ENCODE results near the gene ZNF277. TPM values are rescaled to one million over a fixed set of nuclear protein-coding genes. Genes with fewer than 3 reads are reported as not detected.

ZNF277 gene
- total and polyA plus RNA-seq, 4 donors = 7.8 to 23.5 (median 14.5) TPM

DNA sequence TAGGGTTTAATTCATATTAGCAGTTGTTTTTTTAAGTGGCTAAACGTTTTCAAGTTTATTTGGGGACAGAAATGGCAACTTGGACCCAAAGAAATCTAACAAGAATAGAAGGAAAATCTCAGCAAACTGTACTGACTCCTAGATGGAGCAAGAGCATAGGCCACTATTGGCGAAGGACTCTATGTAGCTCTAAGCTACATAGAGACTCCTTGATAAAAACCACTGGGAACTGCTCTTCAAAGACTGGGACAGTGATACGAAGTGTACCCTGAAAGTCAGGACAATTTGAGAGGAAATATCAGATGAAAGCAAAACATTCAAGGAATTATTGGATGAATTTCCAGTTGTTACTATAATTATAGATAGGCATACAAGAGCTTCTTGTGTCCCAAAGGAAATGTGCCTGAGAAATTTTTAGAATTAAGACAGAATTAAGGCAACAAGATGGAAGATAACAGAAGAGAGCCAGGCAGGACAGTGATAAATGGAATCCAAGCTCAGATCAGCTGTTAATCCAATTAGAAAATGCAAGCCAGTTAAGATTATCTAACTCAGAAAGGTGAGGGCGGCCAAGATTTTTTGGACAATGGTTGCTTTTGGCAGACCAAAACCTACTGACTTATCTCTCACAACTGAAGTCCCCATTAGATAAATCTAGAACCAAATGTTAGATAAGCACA is 140.0 kb downstream of the ZNF277 start:
- no peak overlapping the region for H3K4me3 ChIP-seq (ENCODE audit: low read depth in 1 of 3, low read length in 3 of 3)
- no peaks in the 10 kb centered on the region for H3K27me3 ChIP-seq (ENCODE audit: control insufficient read depth in 4 of 4, insufficient read depth in 4 of 4, low read length in 3 of 4)
- WGBS = 91% methylated on average over 4 of the region's 4 CpGs
- H3K9ac ChIP-seq (ENCODE audit: low read depth in 1 of 2, low read length in 2 of 2) = no peak overlapping the region
- no peak overlapping the region for H3K27ac ChIP-seq (ENCODE audit: low read depth in 1 of 2, low read length in 2 of 2)
- TF ChIP-seq, protein P1, sequence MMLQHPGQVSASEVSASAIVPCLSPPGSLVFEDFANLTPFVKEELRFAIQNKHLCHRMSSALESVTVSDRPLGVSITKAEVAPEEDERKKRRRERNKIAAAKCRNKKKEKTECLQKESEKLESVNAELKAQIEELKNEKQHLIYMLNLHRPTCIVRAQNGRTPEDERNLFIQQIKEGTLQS (IDR thresholded peaks at IDR 0.05) = no peak
- TF ChIP-seq FOXA1 (IDR thresholded peaks at IDR 0.05) (no peak), TAF1 (conservative IDR thresholded peaks at IDR 0.05) (no peak), GABPA (IDR thresholded peaks at IDR 0.05 in 1 of 2, conservative IDR thresholded peaks at IDR 0.05 in 1 of 2) (no peak), HNF4A (conservative IDR thresholded peaks at IDR 0.05) (no peak), JUND (IDR thresholded peaks at IDR 0.05) (no peak)
- TF ChIP-seq, protein P2, sequence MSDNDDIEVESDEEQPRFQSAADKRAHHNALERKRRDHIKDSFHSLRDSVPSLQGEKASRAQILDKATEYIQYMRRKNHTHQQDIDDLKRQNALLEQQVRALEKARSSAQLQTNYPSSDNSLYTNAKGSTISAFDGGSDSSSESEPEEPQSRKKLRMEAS (IDR thresholded peaks at IDR 0.05) = no peak
- TF ChIP-seq, protein P3, sequence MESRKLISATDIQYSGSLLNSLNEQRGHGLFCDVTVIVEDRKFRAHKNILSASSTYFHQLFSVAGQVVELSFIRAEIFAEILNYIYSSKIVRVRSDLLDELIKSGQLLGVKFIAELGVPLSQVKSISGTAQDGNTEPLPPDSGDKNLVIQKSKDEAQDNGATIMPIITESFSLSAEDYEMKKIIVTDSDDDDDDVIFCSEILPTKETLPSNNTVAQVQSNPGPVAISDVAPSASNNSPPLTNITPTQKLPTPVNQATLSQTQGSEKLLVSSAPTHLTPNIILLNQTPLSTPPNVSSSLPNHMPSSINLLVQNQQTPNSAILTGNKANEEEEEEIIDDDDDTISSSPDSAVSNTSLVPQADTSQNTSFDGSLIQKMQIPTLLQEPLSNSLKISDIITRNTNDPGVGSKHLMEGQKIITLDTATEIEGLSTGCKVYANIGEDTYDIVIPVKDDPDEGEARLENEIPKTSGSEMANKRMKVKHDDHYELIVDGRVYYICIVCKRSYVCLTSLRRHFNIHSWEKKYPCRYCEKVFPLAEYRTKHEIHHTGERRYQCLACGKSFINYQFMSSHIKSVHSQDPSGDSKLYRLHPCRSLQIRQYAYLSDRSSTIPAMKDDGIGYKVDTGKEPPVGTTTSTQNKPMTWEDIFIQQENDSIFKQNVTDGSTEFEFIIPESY (IDR thresholded peaks at IDR 0.05) = no peak
- H3K4me1 ChIP-seq (ENCODE audit: control insufficient read depth in 4 of 4, insufficient read depth in 4 of 4, low read length in 3 of 4) = no peaks in the 10 kb centered on the region
- H3K36me3 ChIP-seq (ENCODE audit: control insufficient read depth in 4 of 4, insufficient read depth in 3 of 4, low read depth in 1 of 4, low read length in 3 of 4) = peaks cover under 1 to 26% (median 18%) of the 10 kb centered on the region in 4 donors
- no peak for DNase-seq (ENCODE audit: low spot score)
- no peaks in the 10 kb centered on the region for H3K9me3 ChIP-seq (ENCODE audit: control insufficient read depth in 4 of 4, low read length in 3 of 4)

DNA sequence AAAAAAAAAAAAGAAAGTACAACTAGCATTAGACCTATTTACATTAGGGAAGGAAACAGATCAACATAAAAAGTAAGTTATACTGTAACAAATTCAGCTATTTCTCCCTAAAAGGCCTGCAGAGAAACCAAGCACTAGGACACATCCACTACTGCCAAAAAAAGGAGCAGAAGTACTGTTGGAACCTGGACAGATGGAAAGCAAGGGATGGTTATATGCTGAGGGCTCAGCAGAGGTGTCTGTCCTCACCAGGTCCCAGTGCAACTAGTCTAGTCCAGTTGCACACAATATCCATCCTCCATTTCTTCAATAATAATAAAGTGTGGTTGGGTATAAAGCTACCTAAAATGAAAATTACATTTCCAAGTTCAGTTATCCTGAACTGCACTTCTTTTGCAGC is 140.6 kb downstream of the ZNF277 start:
- H3K9ac ChIP-seq (ENCODE audit: low read depth in 1 of 2, low read length in 2 of 2) = no peak overlapping the region

More for the DNA sequence above, 140.6 kb downstream of the ZNF277 start:
- Histone ChIP-seq H3K27ac (ENCODE audit: low read depth in 1 of 2, low read length in 2 of 2) (no peak overlapping the region), H3K4me3 (ENCODE audit: low read depth in 1 of 3, low read length in 3 of 3) (no peak overlapping the region), H3K9me3 (ENCODE audit: control insufficient read depth in 4 of 4, low read length in 3 of 4) (no peaks in the 10 kb centered on the region), H3K27me3 (ENCODE audit: control insufficient read depth in 4 of 4, insufficient read depth in 4 of 4, low read length in 3 of 4) (no peaks in the 10 kb centered on the region), H3K4me1 (ENCODE audit: control insufficient read depth in 4 of 4, insufficient read depth in 4 of 4, low read length in 3 of 4) (no peaks in the 10 kb centered on the region), H3K36me3 (ENCODE audit: control insufficient read depth in 4 of 4, insufficient read depth in 3 of 4, low read depth in 1 of 4, low read length in 3 of 4) (peaks cover 0 to 21% (median 15%) of the 10 kb centered on the region in 4 donors)
- no peak for DNase-seq (ENCODE audit: low spot score)
- no peak for TF ChIP-seq GABPA (IDR thresholded peaks at IDR 0.05 in 1 of 2, conservative IDR thresholded peaks at IDR 0.05 in 1 of 2)
- no peak for TF ChIP-seq FOXA2 (IDR thresholded peaks at IDR 0.05)
- TF ChIP-seq YY1 (IDR thresholded peaks at IDR 0.05) = no peak
- TF ChIP-seq, protein P4, sequence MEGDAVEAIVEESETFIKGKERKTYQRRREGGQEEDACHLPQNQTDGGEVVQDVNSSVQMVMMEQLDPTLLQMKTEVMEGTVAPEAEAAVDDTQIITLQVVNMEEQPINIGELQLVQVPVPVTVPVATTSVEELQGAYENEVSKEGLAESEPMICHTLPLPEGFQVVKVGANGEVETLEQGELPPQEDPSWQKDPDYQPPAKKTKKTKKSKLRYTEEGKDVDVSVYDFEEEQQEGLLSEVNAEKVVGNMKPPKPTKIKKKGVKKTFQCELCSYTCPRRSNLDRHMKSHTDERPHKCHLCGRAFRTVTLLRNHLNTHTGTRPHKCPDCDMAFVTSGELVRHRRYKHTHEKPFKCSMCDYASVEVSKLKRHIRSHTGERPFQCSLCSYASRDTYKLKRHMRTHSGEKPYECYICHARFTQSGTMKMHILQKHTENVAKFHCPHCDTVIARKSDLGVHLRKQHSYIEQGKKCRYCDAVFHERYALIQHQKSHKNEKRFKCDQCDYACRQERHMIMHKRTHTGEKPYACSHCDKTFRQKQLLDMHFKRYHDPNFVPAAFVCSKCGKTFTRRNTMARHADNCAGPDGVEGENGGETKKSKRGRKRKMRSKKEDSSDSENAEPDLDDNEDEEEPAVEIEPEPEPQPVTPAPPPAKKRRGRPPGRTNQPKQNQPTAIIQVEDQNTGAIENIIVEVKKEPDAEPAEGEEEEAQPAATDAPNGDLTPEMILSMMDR (IDR thresholded peaks at IDR 0.05; ENCODE audit: low read depth, low read length, missing input control) = no peak
- TF ChIP-seq, protein P5, sequence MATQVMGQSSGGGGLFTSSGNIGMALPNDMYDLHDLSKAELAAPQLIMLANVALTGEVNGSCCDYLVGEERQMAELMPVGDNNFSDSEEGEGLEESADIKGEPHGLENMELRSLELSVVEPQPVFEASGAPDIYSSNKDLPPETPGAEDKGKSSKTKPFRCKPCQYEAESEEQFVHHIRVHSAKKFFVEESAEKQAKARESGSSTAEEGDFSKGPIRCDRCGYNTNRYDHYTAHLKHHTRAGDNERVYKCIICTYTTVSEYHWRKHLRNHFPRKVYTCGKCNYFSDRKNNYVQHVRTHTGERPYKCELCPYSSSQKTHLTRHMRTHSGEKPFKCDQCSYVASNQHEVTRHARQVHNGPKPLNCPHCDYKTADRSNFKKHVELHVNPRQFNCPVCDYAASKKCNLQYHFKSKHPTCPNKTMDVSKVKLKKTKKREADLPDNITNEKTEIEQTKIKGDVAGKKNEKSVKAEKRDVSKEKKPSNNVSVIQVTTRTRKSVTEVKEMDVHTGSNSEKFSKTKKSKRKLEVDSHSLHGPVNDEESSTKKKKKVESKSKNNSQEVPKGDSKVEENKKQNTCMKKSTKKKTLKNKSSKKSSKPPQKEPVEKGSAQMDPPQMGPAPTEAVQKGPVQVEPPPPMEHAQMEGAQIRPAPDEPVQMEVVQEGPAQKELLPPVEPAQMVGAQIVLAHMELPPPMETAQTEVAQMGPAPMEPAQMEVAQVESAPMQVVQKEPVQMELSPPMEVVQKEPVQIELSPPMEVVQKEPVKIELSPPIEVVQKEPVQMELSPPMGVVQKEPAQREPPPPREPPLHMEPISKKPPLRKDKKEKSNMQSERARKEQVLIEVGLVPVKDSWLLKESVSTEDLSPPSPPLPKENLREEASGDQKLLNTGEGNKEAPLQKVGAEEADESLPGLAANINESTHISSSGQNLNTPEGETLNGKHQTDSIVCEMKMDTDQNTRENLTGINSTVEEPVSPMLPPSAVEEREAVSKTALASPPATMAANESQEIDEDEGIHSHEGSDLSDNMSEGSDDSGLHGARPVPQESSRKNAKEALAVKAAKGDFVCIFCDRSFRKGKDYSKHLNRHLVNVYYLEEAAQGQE (IDR thresholded peaks at IDR 0.05) = no peak
- TF ChIP-seq EGR1 (IDR thresholded peaks at IDR 0.05; ENCODE audit: low read depth in 2 of 2) = no peak
- TF ChIP-seq HNF4G (IDR thresholded peaks at IDR 0.05) = no peak
- TF ChIP-seq NR2F2 (IDR thresholded peaks at IDR 0.05) = no peak
- TF ChIP-seq TAF1 (conservative IDR thresholded peaks at IDR 0.05) = no peak
- no peak for TF ChIP-seq RXRA (IDR thresholded peaks at IDR 0.05)
- TF ChIP-seq, protein P2 (IDR thresholded peaks at IDR 0.05) = no peak
- TF ChIP-seq, protein P1 (IDR thresholded peaks at IDR 0.05) = no peak
- TF ChIP-seq HNF4A (conservative IDR thresholded peaks at IDR 0.05) = no peak
- TF ChIP-seq, protein P3 (IDR thresholded peaks at IDR 0.05) = no peak
- no peak for TF ChIP-seq JUND (IDR thresholded peaks at IDR 0.05)
- TF ChIP-seq FOXA1 (IDR thresholded peaks at IDR 0.05) = no peak
- no peak for TF ChIP-seq RAD21 (IDR thresholded peaks at IDR 0.05)
- no peak for TF ChIP-seq SP1 (IDR thresholded peaks at IDR 0.05)
